Pancreas (tissue), 10 donors: ENCODE measurements around the gene MS4A10. TPM values are rescaled to one million over a fixed set of nuclear protein-coding genes. Genes with fewer than 3 reads are reported as not detected.

ENCODE experiments used
- ATAC-seq, 4 donors: fragments of 200-7000 bp; cut with Tn5 transposase; one replicate each; pipeline versions ENCODE4 v1.8.0 to v1.9.1; 2020; ENCODE audit warnings: mild to moderate bottlenecking in 4 of 4, moderate library complexity in 4 of 4
- DNase-seq, 6 donors: peaks; one replicate each; pipeline ENCODE4 v3.0.0-alpha.2; 2020
- FAIRE-seq: peaks from 2 replicates; lab custom pipeline; 2012; peaks lifted over from hg19 to GRCh38; lab: Jason Lieb, UNC
- H3K27ac ChIP-seq, 4 donors: fragments of 200-600 bp; sonication (generic); 1 replicate in 3 of 4; 2 replicates in 1 of 4; pipeline versions ENCODE4 v1.5.0 to v1.8.0; 2020
- H3K27me3 ChIP-seq, 4 donors: fragments of 200-600 bp; one replicate each; pipeline ENCODE4 v1.8.0; 2021
- H3K36me3 ChIP-seq, 3 donors: fragments of 200-600 bp; sonication (generic) in 1 of 3; one replicate each; pipeline versions ENCODE4 v1.5.0 to v1.8.0; 2020 to 2021
- H3K4me1 ChIP-seq, 3 donors: fragments of 200-600 bp; one replicate each; pipeline ENCODE4 v1.8.0; 2021
- H3K4me3 ChIP-seq, 4 donors: fragments of 200-600 bp; sonication (generic) in 2 of 4; one replicate each; pipeline versions ENCODE4 v1.5.0 to v1.8.0; 2020 to 2021
- H3K9me3 ChIP-seq, 4 donors: fragments of 200-600 bp; one replicate each; pipeline ENCODE4 v1.8.0; 2021
- WGBS, 2 donors: extraction: QIAGEN DNeasy Blood & Tissue Kit; methylation state at CpG; one replicate each; pipeline ENCODE4 v1.1.7; 2013; 5-methylcytosine and 5-hydroxymethylcytosine counted together
- intact Hi-C, 3 donors: fragments of 100-400 bp; cut with DNase I; formaldehyde crosslinking; loops; one replicate each; pipeline versions ENCODE4 v1.11.1 to v1.14.2; 2022
- polyA plus RNA-seq, 2 donors: library from polyadenylated mRNA; stranded (reverse); fragments of 200-250 nt; gene quantifications; one replicate each; pipeline ENCODE4 v1.2.3, GENCODE V29; 2013
- total RNA-seq, 6 donors: library from RNA; stranded (reverse); fragmentation: NEBNext Ultra II Directional in 4 of 6; extraction: Animal tissue kit (Norgen Biotek cat#: 25700) in 4 of 6; gene quantifications; one replicate each; pipeline versions ENCODE4 v1.2.1 to v1.2.4, GENCODE V29; 2021 to 2023
- TF ChIP-seq, protein P1 (sequence below), 4 donors: fragments of 200-600 bp; sonication (generic) in 3 of 4; IDR thresholded peaks; one replicate each; pipeline versions ENCODE4 v1.5.0 to v1.8.0; 2021; ENCODE audit warnings: antibody characterized with exemption in 4 of 4
- donor health status: healthy with polysubstance abuse.
- donor health status: DM: no; HTN: no; CAD: no; lungs with moderate emphysema.
- donor health status: DM: no; HTN: no; CAD: no.
- donor health status: control.
- donor health status: control.
- donor health status: Bipolar disorder and iron deficiency.
- donor health status: DM: yes; HTN: yes; CAD: no.
- donor health status: DM: no; HTN: no; CAD: no.
- donor health status: DM: no; HTN: no; CAD: no.
- donor health status: DM: yes; HTN: yes; CAD: no.

MS4A10 gene
- total and polyA plus RNA-seq, 8 donors, result not detected

- Histone ChIP-seq H3K27ac (no peak overlapping the region), H3K4me3 (no peak overlapping the region), H3K36me3 (no peaks in the 10 kb centered on the region), H3K9me3 (no peaks in the 10 kb centered on the region), H3K27me3 (no peaks in the 10 kb centered on the region), H3K4me1 (no peaks in the 10 kb centered on the region)
- TF ChIP-seq, protein P1, sequence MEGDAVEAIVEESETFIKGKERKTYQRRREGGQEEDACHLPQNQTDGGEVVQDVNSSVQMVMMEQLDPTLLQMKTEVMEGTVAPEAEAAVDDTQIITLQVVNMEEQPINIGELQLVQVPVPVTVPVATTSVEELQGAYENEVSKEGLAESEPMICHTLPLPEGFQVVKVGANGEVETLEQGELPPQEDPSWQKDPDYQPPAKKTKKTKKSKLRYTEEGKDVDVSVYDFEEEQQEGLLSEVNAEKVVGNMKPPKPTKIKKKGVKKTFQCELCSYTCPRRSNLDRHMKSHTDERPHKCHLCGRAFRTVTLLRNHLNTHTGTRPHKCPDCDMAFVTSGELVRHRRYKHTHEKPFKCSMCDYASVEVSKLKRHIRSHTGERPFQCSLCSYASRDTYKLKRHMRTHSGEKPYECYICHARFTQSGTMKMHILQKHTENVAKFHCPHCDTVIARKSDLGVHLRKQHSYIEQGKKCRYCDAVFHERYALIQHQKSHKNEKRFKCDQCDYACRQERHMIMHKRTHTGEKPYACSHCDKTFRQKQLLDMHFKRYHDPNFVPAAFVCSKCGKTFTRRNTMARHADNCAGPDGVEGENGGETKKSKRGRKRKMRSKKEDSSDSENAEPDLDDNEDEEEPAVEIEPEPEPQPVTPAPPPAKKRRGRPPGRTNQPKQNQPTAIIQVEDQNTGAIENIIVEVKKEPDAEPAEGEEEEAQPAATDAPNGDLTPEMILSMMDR (IDR thresholded peaks at IDR 0.05), result no peak
- no peak for FAIRE-seq
- intact Hi-C loops, result loop anchor here in 1 of 3 donors (5.0 kb wide), 1 partner anchor 302 kb away; no protein-coding TSS in a partner anchor
- no peak for ATAC-seq
- DNase-seq, result no peak
- WGBS, 2 donors, result 58 to 61% methylated on average over 6 of the region's 6 CpGs
Observed at GRCh38 chr11:60825790-60826189, 40.7 kb downstream of the MS4A10 start.

DNA sequence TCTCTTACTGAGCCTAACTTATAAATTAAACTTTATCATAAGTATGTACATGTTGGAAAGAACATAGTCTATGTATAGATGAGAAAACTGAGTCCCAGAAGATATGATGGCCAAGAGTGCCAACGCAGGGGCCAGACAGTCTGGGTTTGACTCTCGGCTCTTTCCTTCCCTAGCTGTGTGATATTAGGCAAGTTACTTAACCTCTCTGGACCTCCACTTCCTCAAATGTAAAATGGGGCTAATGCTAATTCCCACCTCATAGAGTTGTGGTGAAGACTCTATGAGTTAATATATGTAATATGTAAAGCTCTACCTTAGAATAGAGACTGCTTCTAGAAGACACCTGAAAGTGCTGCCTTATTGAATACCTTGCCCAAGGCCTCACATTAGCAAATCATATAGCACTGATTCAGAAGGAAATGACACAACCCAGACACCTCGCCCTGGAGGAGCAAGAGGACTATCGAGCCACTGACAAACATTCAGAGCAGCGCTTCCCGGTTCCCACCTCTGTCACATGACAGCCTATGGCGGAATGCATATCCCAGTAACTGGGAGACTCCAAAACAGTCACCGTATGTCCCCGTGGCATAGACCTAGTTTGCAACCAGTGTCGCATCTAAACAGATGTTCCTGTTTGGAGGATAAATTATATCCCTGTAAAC lies 45.5 kb downstream of the MS4A10 start:
- no peaks in the 10 kb centered on the region for H3K27me3 ChIP-seq
- H3K36me3 ChIP-seq, result no peaks in the 10 kb centered on the region
- H3K4me1 ChIP-seq, result no peaks in the 10 kb centered on the region
- TF ChIP-seq, protein P1 (IDR thresholded peaks at IDR 0.05), result no peak
- DNase-seq, result no peak
- H3K27ac ChIP-seq, result no peak overlapping the region
- intact Hi-C loops, result loop anchor here in 2 of 3 donors (5.0 to 10.0 kb wide), 2 partner anchors 67 to 354 kb away; no protein-coding TSS in a partner anchor
- 42 to 43% methylated on average over 10 of the region's 10 CpGs for WGBS, 2 donors
- no peaks in the 10 kb centered on the region for H3K9me3 ChIP-seq
- peak in 2 of 4 donors; percentile 9 to 20 for ATAC-seq
- no peak for FAIRE-seq
- no peak overlapping the region for H3K4me3 ChIP-seq

- Histone ChIP-seq H3K4me1 (no peaks in the 10 kb centered on the region), H3K27ac (no peak overlapping the region), H3K36me3 (no peaks in the 10 kb centered on the region), H3K4me3 (no peak overlapping the region), H3K9me3 (no peaks in the 10 kb centered on the region), H3K27me3 (no peaks in the 10 kb centered on the region)
- DNase-seq (peak; percentile 67 to 92 (median 82)), FAIRE-seq (no peak), ATAC-seq (peak; percentile 91 to 99 (median 98))
- WGBS, 2 donors, result 20% methylated on average over 8 of the region's 8 CpGs
- intact Hi-C loops, result loop anchor here in 2 of 3 donors (5.0 to 10.0 kb wide), 2 partner anchors 66 to 354 kb away; no protein-coding TSS in a partner anchor
- TF ChIP-seq, protein P1 (IDR thresholded peaks at IDR 0.05), result peak; percentile 82 to 88 (median 84)
Observed at GRCh38 chr11:60831143-60831500, 46.0 kb downstream of the MS4A10 start.

- Histone ChIP-seq H3K27ac (no peak overlapping the region), H3K27me3 (no peaks in the 10 kb centered on the region), H3K36me3 (no peaks in the 10 kb centered on the region), H3K4me1 (no peaks in the 10 kb centered on the region), H3K9me3 (no peaks in the 10 kb centered on the region), H3K4me3 (no peak overlapping the region)
- ATAC-seq (peak in 1 of 4 donors; percentile 14), FAIRE-seq (no peak), DNase-seq (no peak)
- intact Hi-C loops, result loop anchor here in 2 of 3 donors (5.0 to 10.0 kb wide), 2 partner anchors 66 to 353 kb away; no protein-coding TSS in a partner anchor
- 37 to 40% methylated on average over 7 of the region's 7 CpGs for WGBS, 2 donors
- TF ChIP-seq, protein P1 (IDR thresholded peaks at IDR 0.05), result no peak
Observed at GRCh38 chr11:60831501-60832079, 46.5 kb downstream of the MS4A10 start.
